ENCODE data around the gene SHISA2. TPM values are rescaled to one million over a fixed set of nuclear protein-coding genes. Genes with fewer than 3 reads are reported as not detected.

Gene SHISA2
- total and polyA plus RNA-seq, 2 donors (not counting 1 experiment from before 2014, with no cell fraction given) = under 0.01 to 0.02 TPM

DNA sequence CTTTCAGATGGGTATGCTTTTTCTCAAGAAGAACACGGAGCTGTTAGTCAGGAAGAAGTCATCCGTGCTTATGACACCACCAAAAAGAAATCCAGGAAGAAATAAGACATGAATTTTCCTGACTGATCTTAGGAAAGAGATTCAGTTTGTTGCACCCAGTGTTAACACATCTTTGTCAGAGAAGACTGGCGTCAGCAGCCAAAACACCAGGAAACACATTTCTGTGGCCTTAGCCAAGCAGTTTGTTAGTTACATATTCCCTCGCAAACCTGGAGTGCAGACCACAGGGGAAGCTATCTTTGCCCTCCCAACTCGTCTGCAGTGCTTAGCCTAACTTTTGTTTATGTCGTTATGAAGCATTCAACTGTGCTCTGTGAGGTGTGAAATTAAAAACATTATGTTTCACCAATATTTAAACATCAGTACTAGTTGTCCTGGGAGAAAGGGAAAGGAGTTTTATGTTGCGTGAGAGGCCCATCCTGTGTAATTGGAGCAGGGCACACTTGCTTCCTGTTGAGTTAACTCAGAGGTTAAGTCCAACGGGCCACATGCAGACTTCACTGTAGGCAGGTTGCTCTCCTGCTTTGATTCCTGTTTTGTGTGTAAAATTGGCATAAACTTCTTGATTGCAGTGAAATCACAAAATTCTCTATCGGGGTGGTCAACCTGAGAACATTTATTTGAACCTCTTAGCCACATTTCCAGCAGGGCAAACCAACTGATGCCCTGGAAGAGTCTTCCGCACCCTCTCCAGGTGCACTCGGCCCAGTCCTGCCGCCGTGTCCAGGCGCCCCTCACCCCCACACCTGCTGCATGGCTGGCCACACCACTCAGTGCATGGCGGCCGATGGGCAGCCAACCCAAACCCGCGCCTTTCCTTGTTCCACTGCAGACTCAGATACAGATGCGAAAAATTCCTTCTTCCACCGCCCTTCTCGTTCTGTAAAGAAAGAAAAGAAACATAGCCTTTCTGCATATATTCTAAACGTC, 31.6 kb downstream of the SHISA2 start:
- no peaks in the 10 kb centered on the region for H3K9me3 ChIP-seq (ENCODE audit: control insufficient read depth, insufficient read depth, low read depth, low read length)
- no peak overlapping the region for H2AFZ ChIP-seq (ENCODE audit: low read length)
- H3K27ac ChIP-seq (ENCODE audit: insufficient read depth, low read length) = no peak overlapping the region
- H3K4me2 ChIP-seq (ENCODE audit: extremely low read depth, insufficient read depth, low read length) = no peak overlapping the region
- H3K36me3 ChIP-seq (ENCODE audit: control insufficient read depth, insufficient read depth, low read length) = no peaks in the 10 kb centered on the region
- no peaks in the 10 kb centered on the region for H3K4me1 ChIP-seq (ENCODE audit: control insufficient read depth, extremely low read depth, insufficient read depth, low read length)
- H3K79me2 ChIP-seq (ENCODE audit: control insufficient read depth, insufficient read depth, low read length) = no peaks in the 10 kb centered on the region
- DNase-seq (ENCODE audit: low read depth in 2 of 2) = peak; percentile 74 to 89
- no peak overlapping the region for H3K4me3 ChIP-seq (replicated peaks in 1 of 4; ENCODE audit: control extremely low read depth in 1 of 4, insufficient read depth in 1 of 4, low read depth in 3 of 4, low read length in 4 of 4)
- no peak overlapping the region for H3K9ac ChIP-seq (ENCODE audit: insufficient read depth, low read length)
- no peaks in the 10 kb centered on the region for H3K27me3 ChIP-seq (ENCODE audit: control insufficient read depth, insufficient read depth, low read length)
- H4K20me1 ChIP-seq (ENCODE audit: control insufficient read depth, extremely low read depth, insufficient read depth, low read length) = no peaks in the 10 kb centered on the region
- TF ChIP-seq EZH2 (IDR thresholded peaks at IDR 0.05; ENCODE audit: low read length, missing control alignments) (no peak), CTCF (conservative IDR thresholded peaks at IDR 0.05 in 1 of 2, IDR thresholded peaks at IDR 0.05 in 1 of 2; ENCODE audit: low read depth in 1 of 2, low read length in 2 of 2) (no peak)

DNA sequence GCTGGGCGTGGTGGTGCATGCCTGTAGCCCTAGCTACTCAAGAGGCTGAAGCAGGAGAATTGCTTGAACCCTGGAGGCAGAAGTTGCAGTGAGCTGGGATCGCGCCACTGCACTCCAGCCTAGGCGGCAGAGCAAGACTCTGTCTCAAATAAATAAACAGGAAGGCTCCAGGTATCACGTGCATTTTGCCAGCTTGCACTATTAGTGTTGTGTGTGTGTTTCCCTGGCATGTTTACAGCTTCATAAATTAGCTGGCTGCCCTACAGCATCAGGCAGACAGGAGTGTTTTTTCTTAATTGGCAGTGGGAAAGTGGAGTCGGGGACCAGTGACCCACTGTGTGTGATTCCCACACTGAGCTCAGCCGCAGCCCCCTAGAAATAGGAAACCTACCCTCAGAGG, 32.6 kb downstream of the SHISA2 start:
- Histone ChIP-seq H3K4me1 (ENCODE audit: control insufficient read depth, extremely low read depth, insufficient read depth, low read length) (no peaks in the 10 kb centered on the region), H3K4me2 (ENCODE audit: extremely low read depth, insufficient read depth, low read length) (no peak overlapping the region), H3K9ac (ENCODE audit: insufficient read depth, low read length) (no peak overlapping the region), H3K27me3 (ENCODE audit: control insufficient read depth, insufficient read depth, low read length) (no peaks in the 10 kb centered on the region), H3K4me3 (replicated peaks in 1 of 4; ENCODE audit: control extremely low read depth in 1 of 4, insufficient read depth in 1 of 4, low read depth in 3 of 4, low read length in 4 of 4) (no peak overlapping the region), H4K20me1 (ENCODE audit: control insufficient read depth, extremely low read depth, insufficient read depth, low read length) (no peaks in the 10 kb centered on the region), H3K9me3 (ENCODE audit: control insufficient read depth, insufficient read depth, low read depth, low read length) (no peaks in the 10 kb centered on the region), H2AFZ (ENCODE audit: low read length) (no peak overlapping the region), H3K79me2 (ENCODE audit: control insufficient read depth, insufficient read depth, low read length) (no peaks in the 10 kb centered on the region), H3K27ac (ENCODE audit: insufficient read depth, low read length) (no peak overlapping the region), H3K36me3 (ENCODE audit: control insufficient read depth, insufficient read depth, low read length) (no peaks in the 10 kb centered on the region)
- no peak for DNase-seq (ENCODE audit: low read depth in 2 of 2)
- no peak for TF ChIP-seq EZH2 (IDR thresholded peaks at IDR 0.05; ENCODE audit: low read length, missing control alignments)
- TF ChIP-seq CTCF (conservative IDR thresholded peaks at IDR 0.05 in 1 of 2, IDR thresholded peaks at IDR 0.05 in 1 of 2; ENCODE audit: low read depth in 1 of 2, low read length in 2 of 2) = no peak

GRCh38 chr13:26017932-26018665, 33.7 kb downstream of the SHISA2 start:
- Histone ChIP-seq H4K20me1 (ENCODE audit: control insufficient read depth, extremely low read depth, insufficient read depth, low read length) (no peaks in the 10 kb centered on the region), H3K27me3 (ENCODE audit: control insufficient read depth, insufficient read depth, low read length) (no peaks in the 10 kb centered on the region), H3K79me2 (ENCODE audit: control insufficient read depth, insufficient read depth, low read length) (no peaks in the 10 kb centered on the region), H3K4me1 (ENCODE audit: control insufficient read depth, extremely low read depth, insufficient read depth, low read length) (no peaks in the 10 kb centered on the region), H3K9me3 (ENCODE audit: control insufficient read depth, insufficient read depth, low read depth, low read length) (no peaks in the 10 kb centered on the region), H3K9ac (ENCODE audit: insufficient read depth, low read length) (no peak overlapping the region), H3K27ac (ENCODE audit: insufficient read depth, low read length) (no peak overlapping the region), H3K4me2 (ENCODE audit: extremely low read depth, insufficient read depth, low read length) (no peak overlapping the region), H3K36me3 (ENCODE audit: control insufficient read depth, insufficient read depth, low read length) (no peaks in the 10 kb centered on the region), H3K4me3 (replicated peaks in 1 of 4; ENCODE audit: control extremely low read depth in 1 of 4, insufficient read depth in 1 of 4, low read depth in 3 of 4, low read length in 4 of 4) (no peak overlapping the region), H2AFZ (ENCODE audit: low read length) (no peak overlapping the region)
- DNase-seq (ENCODE audit: low read depth in 2 of 2) = peak in 1 of 2 donors; percentile 48
- TF ChIP-seq EZH2 (IDR thresholded peaks at IDR 0.05; ENCODE audit: low read length, missing control alignments) = no peak
- TF ChIP-seq CTCF (conservative IDR thresholded peaks at IDR 0.05 in 1 of 2, IDR thresholded peaks at IDR 0.05 in 1 of 2; ENCODE audit: low read depth in 1 of 2, low read length in 2 of 2) = no peak
